Activated T-cell treated with anti-CD3 and anti-CD28 coated beads, Interleukin-2, amount 50 U/mL, for 4 hours (primary cell): ENCODE data around the gene ADAMTS17. TPM values are rescaled to one million over a fixed set of nuclear protein-coding genes. Genes with fewer than 3 reads are reported as not detected.
"Not testable (repeated sequence)": the region's sequence is repeated elsewhere in the genome, so short reads cannot be mapped to it uniquely, and the experiment has no call there.

Source experiments
- ATAC-seq, 2 donors: fragments of 200-7000 bp; cut with Tn5 transposase; one replicate each; pipeline ENCODE4 v1.10.0; 2021
- DNase-seq: peaks from one replicate; pipeline ENCODE4 v3.0.0-alpha.2; 2020
- H3K27me3 Mint-ChIP-seq: one replicate; pipeline ENCODE4 v1.8.0; 2021; ENCODE audit warnings: low read depth, mixed read lengths
- H3K36me3 Mint-ChIP-seq: one replicate; pipeline ENCODE4 v1.8.0; 2022; ENCODE audit warnings: mixed read lengths; ENCODE audit not compliant: insufficient read depth
- H3K4me1 Mint-ChIP-seq: one replicate; pipeline ENCODE4 v1.8.0; 2021; ENCODE audit warnings: low read depth, mixed read lengths
- H3K4me3 Mint-ChIP-seq: one replicate; pipeline ENCODE4 v1.8.0; 2021; ENCODE audit warnings: mild to moderate bottlenecking, moderate library complexity, mixed read lengths
- H3K9me3 Mint-ChIP-seq: one replicate; pipeline ENCODE4 v1.8.0; 2021; ENCODE audit warnings: mixed read lengths
- total RNA-seq, 3 donors: library from RNA; stranded (reverse); gene quantifications; one replicate each; pipeline ENCODE4 v1.2.1, GENCODE V29; 2021

Gene ADAMTS17
- total RNA-seq, 3 donors from 2014 or later = 2.6 to 3.9 (median 3.2) TPM

DNA sequence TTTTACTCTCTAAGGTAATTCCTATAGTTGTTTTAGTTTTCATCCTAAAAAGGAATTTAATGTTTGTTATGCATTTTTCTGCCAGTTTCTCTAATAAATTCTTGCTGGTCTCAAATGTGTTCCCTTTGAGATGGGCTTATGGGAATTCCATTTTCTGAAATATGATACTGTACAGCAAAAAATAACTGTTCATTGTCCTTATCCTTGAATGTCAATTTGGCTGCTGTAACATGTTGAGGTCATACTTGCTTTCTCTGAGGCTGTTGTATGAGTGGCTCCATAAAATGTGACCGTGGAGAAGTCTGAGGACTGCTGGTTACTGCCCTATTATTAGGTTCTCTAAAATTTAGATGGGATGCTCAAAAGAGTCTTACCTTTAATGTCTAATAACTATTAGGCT is 266.5 kb downstream of the ADAMTS17 start:
- DNase-seq (no peak), ATAC-seq (no peak)
- H3K4me1 Mint-ChIP-seq = no peaks in the 10 kb centered on the region
- no peaks in the 10 kb centered on the region for H3K36me3 Mint-ChIP-seq
- H3K9me3 Mint-ChIP-seq = no peaks in the 10 kb centered on the region
- H3K27me3 Mint-ChIP-seq = no peaks in the 10 kb centered on the region
- no peak overlapping the region for H3K4me3 Mint-ChIP-seq

GRCh38 chr15:100073982-100074381 is 267.8 kb downstream of the ADAMTS17 start:
- DNase-seq = no peak
- Mint-ChIP-seq H3K4me1 (no peaks in the 10 kb centered on the region), H3K36me3 (no peaks in the 10 kb centered on the region), H3K9me3 (no peaks in the 10 kb centered on the region), H3K4me3 (no peak overlapping the region), H3K27me3 (no peaks in the 10 kb centered on the region)
- no peak for ATAC-seq

DNA sequence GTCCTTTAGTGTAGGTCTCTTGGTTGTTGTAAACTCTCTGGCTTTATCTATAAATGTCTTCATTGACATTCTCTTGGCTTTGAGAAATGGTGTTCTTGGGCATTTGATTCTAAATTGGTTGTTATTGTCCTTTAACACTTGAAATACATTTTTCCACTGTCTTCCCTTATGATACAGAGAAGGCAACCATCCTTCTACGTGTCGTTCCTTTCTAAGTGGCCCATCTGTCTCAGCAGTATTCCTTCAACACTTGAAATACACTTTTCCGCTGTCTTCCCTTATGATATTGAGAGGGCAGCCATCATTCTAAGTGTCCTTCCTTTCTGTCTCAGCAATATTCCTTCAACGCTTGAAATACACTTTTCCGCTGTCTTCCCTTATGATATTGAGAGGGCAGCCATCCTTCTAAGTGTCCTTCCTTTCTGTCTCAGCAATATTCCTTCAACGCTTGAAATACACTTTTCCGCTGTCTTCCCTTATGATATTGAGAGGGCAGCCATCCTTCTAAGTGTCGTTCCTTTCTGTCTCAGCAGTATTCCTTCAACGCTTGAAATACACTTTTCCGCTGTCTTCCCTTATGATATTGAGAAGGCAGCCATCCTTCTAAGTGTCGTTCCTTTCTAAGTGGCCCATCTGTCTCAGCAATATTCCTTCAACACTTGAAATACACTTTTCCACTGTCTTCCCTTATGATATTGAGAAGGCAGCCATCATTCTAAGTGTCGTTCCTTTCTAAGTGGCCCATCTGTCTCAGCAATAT is 275.1 kb downstream of the ADAMTS17 start:
- peaks cover 11% of the 10 kb centered on the region for H3K36me3 Mint-ChIP-seq
- not testable (repeated sequence) for H3K9me3 Mint-ChIP-seq, H3K4me3 Mint-ChIP-seq, H3K4me1 Mint-ChIP-seq, ATAC-seq, DNase-seq, H3K27me3 Mint-ChIP-seq

GRCh38 chr15:100061944-100062343 is 279.8 kb downstream of the ADAMTS17 start:
- no peak for DNase-seq
- Mint-ChIP-seq H3K27me3 (no peaks in the 10 kb centered on the region), H3K4me1 (no peaks in the 10 kb centered on the region), H3K36me3 (peaks cover 10% of the 10 kb centered on the region), H3K9me3 (no peaks in the 10 kb centered on the region), H3K4me3 (no peak overlapping the region)
- no peak for ATAC-seq

DNA sequence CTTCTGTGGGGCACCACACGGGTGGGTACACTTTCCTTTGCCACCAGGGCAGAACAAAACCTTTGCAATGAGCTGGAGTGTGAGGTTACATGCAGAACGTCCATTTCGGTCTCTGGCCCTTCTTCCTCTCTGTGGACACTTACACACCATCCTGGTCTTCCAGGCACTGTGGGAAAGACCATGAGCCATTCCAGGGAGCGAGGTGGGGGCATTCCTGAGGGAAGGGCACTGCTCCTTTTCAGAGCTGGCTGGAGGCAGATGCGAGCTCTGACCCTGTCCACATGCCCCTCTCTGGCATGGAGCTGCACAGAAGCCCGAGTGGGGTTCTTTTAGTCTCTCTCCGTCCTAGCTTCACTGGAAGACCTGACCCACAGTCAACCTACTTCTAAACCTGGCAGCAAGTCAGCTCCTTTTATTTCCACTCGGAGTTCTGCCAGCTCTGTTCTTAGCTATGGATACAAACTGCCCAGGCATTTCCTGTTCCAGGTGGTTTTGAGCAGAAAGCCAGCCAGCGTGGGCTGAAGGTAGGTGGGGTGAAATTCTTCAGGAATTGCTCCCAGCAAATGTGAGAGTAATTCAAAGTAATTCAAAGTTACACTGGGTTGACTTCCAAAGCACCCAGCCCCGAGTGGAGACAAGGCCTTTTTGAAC is 281.4 kb downstream of the ADAMTS17 start:
- Mint-ChIP-seq H3K9me3 (no peaks in the 10 kb centered on the region), H3K4me3 (no peak overlapping the region), H3K36me3 (peaks cover 9% of the 10 kb centered on the region), H3K27me3 (no peaks in the 10 kb centered on the region), H3K4me1 (no peaks in the 10 kb centered on the region)
- no peak for ATAC-seq
- DNase-seq = no peak

DNA sequence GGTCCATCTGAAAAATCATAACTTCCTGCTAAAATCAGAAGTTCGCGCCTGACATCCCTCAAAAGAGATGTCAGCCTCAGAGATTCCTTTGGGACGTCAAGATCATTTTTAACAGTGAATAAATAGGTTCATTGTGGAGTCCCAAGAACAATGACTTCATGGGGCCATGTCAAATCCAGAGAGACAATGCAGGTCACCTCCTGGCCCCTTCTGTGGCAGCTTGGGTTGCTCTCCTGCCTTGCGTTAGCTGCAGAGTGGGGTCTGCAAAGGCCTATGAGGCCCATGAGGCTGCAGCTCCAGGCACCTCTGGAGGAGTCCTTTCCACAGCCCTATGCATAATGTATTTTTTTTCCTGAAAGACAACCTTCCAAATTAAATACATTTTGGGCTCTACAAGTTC is 282.3 kb downstream of the ADAMTS17 start:
- ATAC-seq = no peak
- H3K4me3 Mint-ChIP-seq = no peak overlapping the region

GRCh38 chr15:100059094-100059493 is 282.7 kb downstream of the ADAMTS17 start:
- DNase-seq (no peak), ATAC-seq (no peak)
- Mint-ChIP-seq H3K4me3 (no peak overlapping the region), H3K36me3 (peaks cover 6% of the 10 kb centered on the region), H3K9me3 (no peaks in the 10 kb centered on the region), H3K27me3 (no peaks in the 10 kb centered on the region), H3K4me1 (no peaks in the 10 kb centered on the region)

More for the DNA sequence above, 282.3 kb downstream of the ADAMTS17 start:
- no peak for DNase-seq
- H3K9me3 Mint-ChIP-seq = no peaks in the 10 kb centered on the region
- H3K36me3 Mint-ChIP-seq = peaks cover 8% of the 10 kb centered on the region
- no peaks in the 10 kb centered on the region for H3K27me3 Mint-ChIP-seq
- no peaks in the 10 kb centered on the region for H3K4me1 Mint-ChIP-seq

- no peak overlapping the region for H3K4me3 Mint-ChIP-seq
Observed at GRCh38 chr15:100058458-100058857, 283.3 kb downstream of the ADAMTS17 start.

GRCh38 chr15:100057281-100057680 is 284.5 kb downstream of the ADAMTS17 start:
- H3K4me3 Mint-ChIP-seq = no peak overlapping the region
- H3K9me3 Mint-ChIP-seq = no peaks in the 10 kb centered on the region
- H3K36me3 Mint-ChIP-seq = peaks cover 3% of the 10 kb centered on the region
- no peaks in the 10 kb centered on the region for H3K4me1 Mint-ChIP-seq
- H3K27me3 Mint-ChIP-seq = no peaks in the 10 kb centered on the region
- no peak for DNase-seq
- no peak for ATAC-seq

More at GRCh38 chr15:100058458-100058857, 283.3 kb downstream of the ADAMTS17 start:
- H3K27me3 Mint-ChIP-seq = no peaks in the 10 kb centered on the region
- no peaks in the 10 kb centered on the region for H3K9me3 Mint-ChIP-seq
- DNase-seq (no peak), ATAC-seq (no peak)
- H3K4me1 Mint-ChIP-seq = no peaks in the 10 kb centered on the region
- peaks cover 6% of the 10 kb centered on the region for H3K36me3 Mint-ChIP-seq

GRCh38 chr15:100056411-100057072 is 285.2 kb downstream of the ADAMTS17 start:
- H3K36me3 Mint-ChIP-seq = peaks cover 2% of the 10 kb centered on the region
- ATAC-seq = no peak
- H3K9me3 Mint-ChIP-seq = no peaks in the 10 kb centered on the region

DNA sequence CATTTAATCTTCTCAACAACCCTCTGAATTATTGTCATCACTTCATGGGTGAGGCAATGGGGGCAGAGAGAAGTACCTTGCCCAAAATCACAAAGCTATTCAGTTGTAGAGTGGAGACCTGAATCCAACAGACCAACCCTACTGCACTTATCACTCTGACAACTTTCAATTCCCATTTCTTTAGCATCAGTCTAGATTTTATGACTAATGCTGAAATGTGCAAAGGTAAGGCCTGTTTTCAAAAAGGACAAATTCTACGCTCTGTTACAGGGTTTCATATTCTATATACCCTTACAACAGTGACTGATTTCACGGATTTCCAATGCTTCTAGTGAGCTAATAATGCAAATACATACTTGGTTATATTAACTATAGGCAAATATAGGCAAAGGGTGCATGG is 286.0 kb downstream of the ADAMTS17 start:
- Mint-ChIP-seq H3K27me3 (no peaks in the 10 kb centered on the region), H3K4me1 (no peaks in the 10 kb centered on the region), H3K36me3 (peaks cover 4% of the 10 kb centered on the region), H3K9me3 (no peaks in the 10 kb centered on the region), H3K4me3 (no peak overlapping the region)
- no peak for DNase-seq
- ATAC-seq = no peak

More at GRCh38 chr15:100056411-100057072, 285.2 kb downstream of the ADAMTS17 start:
- H3K27me3 Mint-ChIP-seq = no peaks in the 10 kb centered on the region
- no peak overlapping the region for H3K4me3 Mint-ChIP-seq
- no peak for DNase-seq
- H3K4me1 Mint-ChIP-seq = no peaks in the 10 kb centered on the region

DNA sequence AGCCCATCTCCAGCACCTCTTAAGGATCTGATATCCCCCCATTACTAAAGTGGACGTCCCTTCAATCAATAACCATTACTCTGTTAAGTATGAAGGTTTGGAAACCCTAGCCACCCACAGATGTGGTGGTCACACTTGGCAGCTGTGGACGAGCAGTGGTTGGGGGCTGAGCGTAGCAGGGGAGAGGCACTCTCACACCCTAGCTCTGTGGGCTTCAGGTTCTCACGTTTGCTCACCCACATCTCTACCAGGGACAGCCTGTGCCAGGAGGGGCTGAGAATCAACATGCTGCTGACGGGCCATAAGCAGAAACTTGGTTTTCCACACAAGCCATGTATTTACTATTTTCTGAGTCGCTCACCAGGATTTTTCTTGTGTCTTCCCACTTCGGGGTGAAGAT is 287.2 kb downstream of the ADAMTS17 start:
- Mint-ChIP-seq H3K27me3 (no peaks in the 10 kb centered on the region), H3K36me3 (peaks cover 4% of the 10 kb centered on the region), H3K4me3 (no peak overlapping the region), H3K9me3 (no peaks in the 10 kb centered on the region), H3K4me1 (no peaks in the 10 kb centered on the region)
- ATAC-seq = no peak
- DNase-seq = no peak

- H3K27me3 Mint-ChIP-seq = no peaks in the 10 kb centered on the region
- H3K4me1 Mint-ChIP-seq = no peaks in the 10 kb centered on the region
- H3K4me3 Mint-ChIP-seq = no peak overlapping the region
- H3K9me3 Mint-ChIP-seq = no peaks in the 10 kb centered on the region
- DNase-seq = no peak
- ATAC-seq = no peak
- peaks cover 4% of the 10 kb centered on the region for H3K36me3 Mint-ChIP-seq
Observed at GRCh38 chr15:100053474-100054121, 288.2 kb downstream of the ADAMTS17 start.

GRCh38 chr15:100052716-100053473 is 288.9 kb downstream of the ADAMTS17 start:
- peaks cover 8% of the 10 kb centered on the region for H3K36me3 Mint-ChIP-seq
- peaks cover 1% of the 10 kb centered on the region for H3K9me3 Mint-ChIP-seq
- ATAC-seq = no peak
- no peaks in the 10 kb centered on the region for H3K27me3 Mint-ChIP-seq
- no peak for DNase-seq
- no peaks in the 10 kb centered on the region for H3K4me1 Mint-ChIP-seq
- H3K4me3 Mint-ChIP-seq = no peak overlapping the region
